Activated CD8-positive, alpha-beta T cell treated with anti-CD3 and anti-CD28 coated beads for 36 hours (primary cell): ENCODE data around the gene ZNF431. TPM values are rescaled to one million over a fixed set of nuclear protein-coding genes. Genes with fewer than 3 reads are reported as not detected.
"Not testable (repeated sequence)": the region's sequence is repeated elsewhere in the genome, so short reads cannot be mapped to it uniquely, and the experiment has no call there.

Experiments used
- ATAC-seq: fragments of 200-7000 bp; cut with Tn5 transposase; one replicate; pipeline ENCODE4 v1.10.0; 2021; ENCODE audit warnings: mild to moderate bottlenecking, moderate library complexity
- CTCF ChIA-PET: fragments of 350-600 bp; sonication (Branson Sonifier 250); formaldehyde crosslinking; loops from one replicate; lab custom pipeline; 2021; ENCODE audit warnings: antibody characterized with exemption; lab: Charles Lee
- POLR2A ChIA-PET: fragments of 350-600 bp; sonication (Branson Sonifier 250); formaldehyde crosslinking; loops from one replicate; lab custom pipeline; 2021; ENCODE audit warnings: antibody characterized with exemption; lab: Charles Lee
- DNase-seq: peaks from one replicate; pipeline ENCODE4 v3.0.0-alpha.2; 2020
- H3K27ac Mint-ChIP-seq: one replicate; pipeline ENCODE4 v1.8.0; 2021; ENCODE audit warnings: mild to moderate bottlenecking, mixed read lengths
- H3K27me3 Mint-ChIP-seq: one replicate; pipeline ENCODE4 v1.8.0; 2021; ENCODE audit warnings: mixed read lengths
- H3K36me3 Mint-ChIP-seq: one replicate; pipeline ENCODE4 v1.8.0; 2021; ENCODE audit warnings: low read depth, mixed read lengths
- H3K4me1 Mint-ChIP-seq: one replicate; pipeline ENCODE4 v1.8.0; 2021; ENCODE audit warnings: low read depth, mixed read lengths
- H3K4me3 Mint-ChIP-seq: one replicate; pipeline ENCODE4 v1.8.0; 2021; ENCODE audit warnings: mild to moderate bottlenecking, moderate library complexity, mixed read lengths
- H3K9me3 Mint-ChIP-seq: one replicate; pipeline ENCODE4 v1.8.0; 2021; ENCODE audit warnings: mixed read lengths
- intact Hi-C: fragments of 100-400 bp; cut with micrococcal nuclease; formaldehyde crosslinking; loops from one replicate; pipeline ENCODE4 v1.10.0; 2022
- total RNA-seq, 2 experiments: library from RNA; stranded (reverse); gene quantifications; one replicate each; pipeline ENCODE4 v1.2.3, GENCODE V29; 2021
- TF ChIP-seq, protein P1 (sequence below): fragments of 200-600 bp; IDR thresholded peaks from one replicate; pipeline ENCODE4 v1.8.0; 2022; ENCODE audit warnings: antibody characterized with exemption, mild to moderate bottlenecking

The ZNF431 gene
- total RNA-seq, 2 experiments from 2014 or later = 16.8 to 18.7 TPM

DNA sequence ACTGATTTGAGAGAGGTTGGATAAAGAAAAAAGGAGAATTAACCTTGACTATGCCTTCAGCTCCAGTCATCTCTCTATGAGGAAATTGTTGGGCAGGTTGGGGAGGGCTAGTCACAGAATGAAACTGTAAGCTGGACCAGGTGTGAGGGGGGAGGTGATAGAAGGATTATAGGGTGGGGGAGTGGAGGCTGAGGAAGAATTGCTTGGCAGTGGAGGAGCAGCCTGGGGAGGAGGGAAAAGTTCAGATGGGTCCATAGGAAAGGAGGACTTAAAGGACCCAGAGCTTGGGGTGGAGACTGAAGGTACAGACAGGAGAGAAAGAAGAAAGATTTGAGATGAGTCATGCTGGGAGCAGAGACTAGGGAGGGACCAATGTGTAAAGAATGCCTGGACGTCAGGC lies 8.2 kb upstream of the ZNF431 start:
- Mint-ChIP-seq H3K27me3 (peaks cover 4% of the 10 kb centered on the region), H3K9me3 (peaks cover 4% of the 10 kb centered on the region), H3K4me1 (no peaks in the 10 kb centered on the region), H3K4me3 (no peak overlapping the region), H3K36me3 (no peaks in the 10 kb centered on the region), H3K27ac (no peak overlapping the region)
- ATAC-seq (no peak), DNase-seq (no peak)
- POLR2A ChIA-PET = interaction anchor here (0.8 to 1.1 kb wide), 2 partner anchors 8 to 12 kb away, joined by 3 to 4 read pairs; partner anchors contain the start of gene ZNF431
- intact Hi-C loops = no loop called here
- TF ChIP-seq, protein P1, sequence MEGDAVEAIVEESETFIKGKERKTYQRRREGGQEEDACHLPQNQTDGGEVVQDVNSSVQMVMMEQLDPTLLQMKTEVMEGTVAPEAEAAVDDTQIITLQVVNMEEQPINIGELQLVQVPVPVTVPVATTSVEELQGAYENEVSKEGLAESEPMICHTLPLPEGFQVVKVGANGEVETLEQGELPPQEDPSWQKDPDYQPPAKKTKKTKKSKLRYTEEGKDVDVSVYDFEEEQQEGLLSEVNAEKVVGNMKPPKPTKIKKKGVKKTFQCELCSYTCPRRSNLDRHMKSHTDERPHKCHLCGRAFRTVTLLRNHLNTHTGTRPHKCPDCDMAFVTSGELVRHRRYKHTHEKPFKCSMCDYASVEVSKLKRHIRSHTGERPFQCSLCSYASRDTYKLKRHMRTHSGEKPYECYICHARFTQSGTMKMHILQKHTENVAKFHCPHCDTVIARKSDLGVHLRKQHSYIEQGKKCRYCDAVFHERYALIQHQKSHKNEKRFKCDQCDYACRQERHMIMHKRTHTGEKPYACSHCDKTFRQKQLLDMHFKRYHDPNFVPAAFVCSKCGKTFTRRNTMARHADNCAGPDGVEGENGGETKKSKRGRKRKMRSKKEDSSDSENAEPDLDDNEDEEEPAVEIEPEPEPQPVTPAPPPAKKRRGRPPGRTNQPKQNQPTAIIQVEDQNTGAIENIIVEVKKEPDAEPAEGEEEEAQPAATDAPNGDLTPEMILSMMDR = no peak
- CTCF ChIA-PET = no interaction called here

DNA sequence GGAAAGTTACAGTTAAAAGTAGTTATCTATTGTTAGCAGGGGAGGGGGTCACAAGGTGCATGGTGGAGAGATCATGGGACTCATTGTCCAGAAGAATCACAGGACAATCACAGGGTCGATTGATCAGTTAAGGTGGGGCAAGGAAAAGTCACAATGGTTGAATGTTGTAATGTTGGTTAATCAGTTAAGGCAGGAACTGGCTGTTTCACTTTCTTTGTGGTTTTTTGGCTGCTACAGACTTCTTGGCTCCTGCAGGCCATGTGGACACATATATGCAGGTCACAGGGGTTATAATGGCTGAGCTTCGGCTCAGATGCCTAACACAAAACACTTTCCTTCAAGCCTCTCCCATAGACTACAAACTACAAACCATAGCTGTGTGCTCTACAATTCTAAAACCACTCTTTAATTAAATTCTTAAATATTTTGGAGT lies 6.9 kb upstream of the ZNF431 start:
- H3K36me3 Mint-ChIP-seq = no peaks in the 10 kb centered on the region
- TF ChIP-seq, protein P1 = no peak
- ChIA-PET POLR2A (no interaction called here), CTCF (no interaction called here)
- H3K4me1 Mint-ChIP-seq = no peaks in the 10 kb centered on the region
- peaks cover 4% of the 10 kb centered on the region for H3K27me3 Mint-ChIP-seq
- H3K9me3 Mint-ChIP-seq = peaks cover 4% of the 10 kb centered on the region
- DNase-seq (no peak), ATAC-seq (no peak)
- intact Hi-C loops = no loop called here
- H3K27ac Mint-ChIP-seq = no peak overlapping the region
- H3K4me3 Mint-ChIP-seq = no peak overlapping the region

DNA sequence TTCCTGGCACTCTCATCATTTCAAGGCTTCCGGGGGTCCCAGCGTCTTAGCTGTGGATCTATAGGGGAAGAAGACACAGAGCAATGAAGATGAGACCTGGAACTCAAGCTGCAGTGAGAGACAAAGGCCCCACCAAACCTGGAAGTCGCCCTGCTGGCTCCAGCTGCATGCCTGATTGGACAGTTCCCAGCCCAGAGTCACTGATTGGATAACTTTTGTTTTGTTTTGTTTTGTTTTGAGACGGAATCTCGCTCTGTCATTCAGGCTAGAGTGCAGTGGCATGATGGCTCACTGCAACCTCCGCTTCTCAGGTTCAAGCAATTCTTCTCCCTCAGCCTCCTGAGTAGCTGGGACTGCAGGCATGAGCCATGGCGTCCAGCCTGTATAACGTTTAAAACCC lies 6.4 kb upstream of the ZNF431 start:
- ATAC-seq = no peak

DNA sequence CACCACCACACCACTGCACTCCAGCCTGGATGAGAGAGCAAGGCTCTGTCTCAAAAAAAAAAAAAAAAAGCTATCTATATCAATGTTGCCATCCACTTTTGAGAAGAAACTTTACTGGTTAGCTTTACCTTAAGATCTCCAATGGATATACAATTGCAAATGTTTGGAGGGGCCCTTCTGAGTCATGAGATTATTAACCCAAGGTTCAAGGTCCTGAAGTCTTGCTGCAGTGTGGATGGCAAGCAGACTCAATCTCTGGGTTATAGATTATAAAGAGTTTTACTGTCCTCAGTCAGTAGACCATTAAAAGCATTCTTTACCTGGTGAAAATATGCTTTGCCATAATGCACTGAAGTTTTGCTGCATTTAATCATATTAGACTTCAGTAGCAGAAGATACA lies 3.7 kb upstream of the ZNF431 start:
- CTCF ChIA-PET = no interaction called here
- DNase-seq (no peak), ATAC-seq (no peak)
- POLR2A ChIA-PET = interaction anchor here (0.6 kb wide), 1 partner anchor 1362 kb away, joined by 3 read pairs; no protein-coding TSS in a partner anchor
- no peaks in the 10 kb centered on the region for H3K9me3 Mint-ChIP-seq
- intact Hi-C loops = no loop called here
- TF ChIP-seq, protein P1 = no peak
- no peak overlapping the region for H3K27ac Mint-ChIP-seq
- H3K36me3 Mint-ChIP-seq = peaks cover 3% of the 10 kb centered on the region
- H3K4me1 Mint-ChIP-seq = peaks cover 10% of the 10 kb centered on the region
- H3K27me3 Mint-ChIP-seq = peaks cover 4% of the 10 kb centered on the region
- no peak overlapping the region for H3K4me3 Mint-ChIP-seq

More for the DNA sequence above, 6.4 kb upstream of the ZNF431 start:
- Mint-ChIP-seq H3K36me3 (no peaks in the 10 kb centered on the region), H3K4me1 (no peaks in the 10 kb centered on the region), H3K27ac (no peak overlapping the region), H3K27me3 (peaks cover 4% of the 10 kb centered on the region), H3K9me3 (peaks cover 1% of the 10 kb centered on the region), H3K4me3 (no peak overlapping the region)
- ChIA-PET CTCF (no interaction called here), POLR2A (no interaction called here)
- TF ChIP-seq, protein P1 = no peak
- no peak for DNase-seq
- intact Hi-C loops = no loop called here

DNA sequence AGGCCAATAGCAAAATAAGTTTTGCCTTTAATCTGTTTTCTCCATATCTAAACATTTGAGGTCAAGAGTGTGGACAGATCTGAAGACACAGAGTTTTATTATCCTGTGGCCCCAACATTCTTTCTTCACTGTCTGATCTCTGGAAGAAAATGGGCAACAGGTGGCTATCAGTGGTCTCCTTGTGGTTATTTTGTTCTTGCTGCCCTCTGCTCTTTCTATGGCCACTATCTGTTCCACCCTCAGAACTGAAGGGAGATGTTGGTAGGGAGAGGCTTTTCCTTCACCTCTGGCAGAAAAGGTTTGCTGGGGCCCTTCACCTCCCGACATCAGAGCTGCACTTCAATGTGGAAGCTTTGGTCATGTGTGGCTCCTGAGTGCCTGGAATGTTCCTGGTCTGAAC lies 834 bp upstream of the ZNF431 start:
- ATAC-seq, POLR2A ChIA-PET, H3K9me3 Mint-ChIP-seq, H3K4me3 Mint-ChIP-seq, DNase-seq, H3K27me3 Mint-ChIP-seq: not testable (repeated sequence)
- H3K27ac Mint-ChIP-seq = peak overlapping the region; percentile 11
- H3K36me3 Mint-ChIP-seq = peaks cover 28% of the 10 kb centered on the region
- CTCF ChIA-PET = interaction anchor here (1.2 kb wide), 1 partner anchor 57 kb away, joined by 3 read pairs; no protein-coding TSS in a partner anchor
- intact Hi-C loops = loop anchor here (10.0 kb wide), 1 partner anchor 116 kb away; the partner anchor contains the start of gene ZNF430
- peaks cover 29% of the 10 kb centered on the region for H3K4me1 Mint-ChIP-seq
